ENCODE results near the gene VAPA.

GRCh38 chr18:9914334-9914583 is 443 bp downstream of the VAPA start:
- no peak for TF ChIP-seq CTCF (IDR thresholded peaks at IDR 0.05)
- no peak for TF ChIP-seq ZBTB33 (IDR thresholded peaks at IDR 0.05; ENCODE audit: borderline replicate concordance, low read depth)
- no peak for TF ChIP-seq TAF1 (IDR thresholded peaks at IDR 0.05; ENCODE audit: borderline replicate concordance, low read depth, low read length)
- TF ChIP-seq PBX3 (IDR thresholded peaks at IDR 0.05), result no peak
- TF ChIP-seq, protein P1, sequence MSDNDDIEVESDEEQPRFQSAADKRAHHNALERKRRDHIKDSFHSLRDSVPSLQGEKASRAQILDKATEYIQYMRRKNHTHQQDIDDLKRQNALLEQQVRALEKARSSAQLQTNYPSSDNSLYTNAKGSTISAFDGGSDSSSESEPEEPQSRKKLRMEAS (IDR thresholded peaks at IDR 0.05; ENCODE audit: low read depth), result no peak
- TF ChIP-seq RAD21 (IDR thresholded peaks at IDR 0.05; ENCODE audit: low read length), result no peak
- no peak for TF ChIP-seq MEF2A (IDR thresholded peaks at IDR 0.05; ENCODE audit: borderline replicate concordance, low read depth)
- TF ChIP-seq FOXM1 (IDR thresholded peaks at IDR 0.05; ENCODE audit: low read depth), result no peak

Measured in SK-N-SH (cell line).